Measurements from ENCODE around the gene MRPL4. TPM values are rescaled to one million over a fixed set of nuclear protein-coding genes. Genes with fewer than 3 reads are reported as not detected.

Gene MRPL4
- total and polyA plus RNA-seq, 10 of the 15 experiments (the other 5 are each of a cell fraction or from before 2014, with no cell fraction given): 0.79 to 221 (median 112) TPM

- Histone ChIP-seq H3K4me1 (ENCODE audit: control insufficient read depth, insufficient read depth, low read length) (peaks cover 25% of the 10 kb centered on the region), H3K27me3 (replicated peaks in 1 of 2; ENCODE audit: control insufficient read depth in 2 of 2, insufficient read depth in 2 of 2, low read length in 1 of 2) (peaks cover 2 to 10% of the 10 kb centered on the region in 2 experiments; a peak in 3 of 4 replicates), H3K4me2 (ENCODE audit: control insufficient read depth, insufficient read depth) (peak overlapping the region; percentile 76), H3K9ac (ENCODE audit: control insufficient read depth, insufficient read depth, low read length) (peak overlapping the region; percentile 30; the same call in 1 of the 2 replicates), H3K4me3 (peak overlapping the region; percentile 52; the same call in 1 of the 2 replicates), H3K79me2 (ENCODE audit: control insufficient read depth, insufficient read depth, low read length) (no peaks in the 10 kb centered on the region), H3K27ac (ENCODE audit: control insufficient read depth, insufficient read depth) (no peak overlapping the region), H2AFZ (ENCODE audit: control insufficient read depth, low read depth, low read length) (peak overlapping the region; percentile 76), H3K9me3 (replicated peaks; ENCODE audit: control insufficient read depth, insufficient read depth, low read length) (no peaks in the 10 kb centered on the region; the same call in 2 of the 3 replicates), H4K20me1 (ENCODE audit: control insufficient read depth, insufficient read depth) (no peaks in the 10 kb centered on the region), H3K36me3 (ENCODE audit: control insufficient read depth in 2 of 2, insufficient read depth in 2 of 2, low read length in 1 of 2) (no peaks in the 10 kb centered on the region; a peak in 1 of 4 replicates)
- ChIA-PET POLR2A (interaction anchor here (0.6 to 1.6 kb wide), 4 partner anchors 16 to 208 kb away, joined by 3 to 4 read pairs (median 4); partner anchors contain the start of gene ICAM1), SMC1A (ENCODE audit: uncharacterized antibody, unreplicated experiment) (no interaction called here), RAD21 (ENCODE audit: unreplicated experiment) (no interaction called here), CTCF (interaction anchor here (0.8 to 1.1 kb wide), 2 partner anchors 27 to 366 kb away, joined by 3 to 4 read pairs; no protein-coding TSS in a partner anchor)
- no peak for DNase-seq (ENCODE audit: low read depth, low spot score)
- no TSS peak for BruUV-seq (replicated peaks)
- in situ Hi-C loops (cut with MboI): no loop called here
- TF ChIP-seq ESRRA (IDR thresholded peaks at IDR 0.05; ENCODE audit: low read length) (no peak), EED (IDR thresholded peaks at IDR 0.05; ENCODE audit: low read depth) (0 out of 2 replicates have a peak, but pooled peaks have one; percentile 3)
- TF ChIP-seq, protein P1, sequence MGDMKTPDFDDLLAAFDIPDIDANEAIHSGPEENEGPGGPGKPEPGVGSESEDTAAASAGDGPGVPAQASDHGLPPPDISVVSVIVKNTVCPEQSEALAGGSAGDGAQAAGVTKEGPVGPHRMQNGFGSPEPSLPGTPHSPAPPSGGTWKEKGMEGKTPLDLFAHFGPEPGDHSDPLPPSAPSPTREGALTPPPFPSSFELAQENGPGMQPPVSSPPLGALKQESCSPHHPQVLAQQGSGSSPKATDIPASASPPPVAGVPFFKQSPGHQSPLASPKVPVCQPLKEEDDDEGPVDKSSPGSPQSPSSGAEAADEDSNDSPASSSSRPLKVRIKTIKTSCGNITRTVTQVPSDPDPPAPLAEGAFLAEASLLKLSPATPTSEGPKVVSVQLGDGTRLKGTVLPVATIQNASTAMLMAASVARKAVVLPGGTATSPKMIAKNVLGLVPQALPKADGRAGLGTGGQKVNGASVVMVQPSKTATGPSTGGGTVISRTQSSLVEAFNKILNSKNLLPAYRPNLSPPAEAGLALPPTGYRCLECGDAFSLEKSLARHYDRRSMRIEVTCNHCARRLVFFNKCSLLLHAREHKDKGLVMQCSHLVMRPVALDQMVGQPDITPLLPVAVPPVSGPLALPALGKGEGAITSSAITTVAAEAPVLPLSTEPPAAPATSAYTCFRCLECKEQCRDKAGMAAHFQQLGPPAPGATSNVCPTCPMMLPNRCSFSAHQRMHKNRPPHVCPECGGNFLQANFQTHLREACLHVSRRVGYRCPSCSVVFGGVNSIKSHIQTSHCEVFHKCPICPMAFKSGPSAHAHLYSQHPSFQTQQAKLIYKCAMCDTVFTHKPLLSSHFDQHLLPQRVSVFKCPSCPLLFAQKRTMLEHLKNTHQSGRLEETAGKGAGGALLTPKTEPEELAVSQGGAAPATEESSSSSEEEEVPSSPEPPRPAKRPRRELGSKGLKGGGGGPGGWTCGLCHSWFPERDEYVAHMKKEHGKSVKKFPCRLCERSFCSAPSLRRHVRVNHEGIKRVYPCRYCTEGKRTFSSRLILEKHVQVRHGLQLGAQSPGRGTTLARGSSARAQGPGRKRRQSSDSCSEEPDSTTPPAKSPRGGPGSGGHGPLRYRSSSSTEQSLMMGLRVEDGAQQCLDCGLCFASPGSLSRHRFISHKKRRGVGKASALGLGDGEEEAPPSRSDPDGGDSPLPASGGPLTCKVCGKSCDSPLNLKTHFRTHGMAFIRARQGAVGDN (IDR thresholded peaks at IDR 0.05): 0 out of 2 replicates have a peak, but pooled peaks have one; percentile 26
- 48% methylated on average over 31 of the region's 58 CpGs for WGBS (ENCODE audit: insufficient coverage, insufficient replicate concordance, low lambda C conversion rate, missing lambda C conversion rate)
- ATAC-seq: no peak
- intact Hi-C loops (cut with micrococcal nuclease; ENCODE audit: unreplicated experiment): no loop called here
- FAIRE-seq: no peak
Observed at GRCh38 chr19:10295847-10296591, 44.0 kb downstream of the MRPL4 start.

All from GM12878 (cell line).